ENCODE measurements around the gene DRD2.
"Not testable (repeated sequence)": the region's sequence is repeated elsewhere in the genome, so short reads cannot be mapped to it uniquely, and the experiment has no call there.

Gene DRD2

GRCh38 chr11:113475160-113475761 lies at the start of gene DRD2:
Gene DRD2, minus strand, starts transcription at chr11:113475398. Its CDS starts 50,747 bp downstream, at chr11:113424651.
- DNase-seq, result peak in 3 of 56 donors; percentile 17 to 44 (median 31)

GRCh38 chr11:113523906-113524305 lies 48.7 kb upstream of the DRD2 start:
- not testable (repeated sequence) for DNase-seq

GRCh38 chr11:113521737-113522517 lies 46.7 kb upstream of the DRD2 start:
- no peak for DNase-seq

GRCh38 chr11:113519989-113520613 lies 44.9 kb upstream of the DRD2 start:
- no peak for DNase-seq

GRCh38 chr11:113518716-113519495 lies 43.7 kb upstream of the DRD2 start:
- DNase-seq, result no peak

DNA sequence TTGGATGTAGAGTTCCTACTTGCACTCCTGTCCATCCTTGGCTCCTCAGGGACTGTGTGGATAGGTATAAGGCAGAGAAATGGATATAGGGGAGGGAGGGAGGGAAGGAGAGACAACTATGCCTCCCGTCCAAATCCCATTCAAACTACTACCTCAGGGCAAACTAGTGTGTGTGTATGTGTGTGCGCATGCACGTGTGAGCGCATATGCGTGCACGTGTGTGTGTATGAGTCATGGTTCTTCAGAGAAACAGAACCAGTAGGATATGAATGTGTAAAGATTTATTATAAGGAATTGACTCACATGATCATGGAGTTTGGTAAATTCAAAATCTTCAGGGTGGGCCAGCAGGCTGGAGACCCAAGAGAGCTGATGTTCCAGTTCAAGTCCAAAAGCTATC lies 42.2 kb upstream of the DRD2 start:
- DNase-seq, result no peak

DNA sequence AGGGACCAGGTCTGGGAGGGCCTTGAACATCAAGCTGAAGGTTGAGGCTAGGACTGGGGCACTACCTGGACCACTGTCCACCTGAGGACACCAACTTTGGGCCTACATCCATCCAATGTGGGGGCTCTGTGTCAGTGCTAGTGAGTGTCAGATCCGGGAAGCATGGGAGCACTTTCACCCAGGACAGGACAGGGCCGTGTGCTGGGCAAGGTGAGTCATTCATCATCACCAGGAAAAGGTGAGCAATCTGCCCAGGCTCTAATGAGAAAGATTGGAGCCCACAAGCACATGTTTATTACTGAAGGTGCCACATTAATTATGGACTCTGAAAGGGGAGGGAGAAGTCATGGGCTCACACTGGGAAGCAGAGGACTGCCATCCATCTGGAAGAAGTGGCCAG lies 39.7 kb upstream of the DRD2 start:
- DNase-seq, result no peak

DNA sequence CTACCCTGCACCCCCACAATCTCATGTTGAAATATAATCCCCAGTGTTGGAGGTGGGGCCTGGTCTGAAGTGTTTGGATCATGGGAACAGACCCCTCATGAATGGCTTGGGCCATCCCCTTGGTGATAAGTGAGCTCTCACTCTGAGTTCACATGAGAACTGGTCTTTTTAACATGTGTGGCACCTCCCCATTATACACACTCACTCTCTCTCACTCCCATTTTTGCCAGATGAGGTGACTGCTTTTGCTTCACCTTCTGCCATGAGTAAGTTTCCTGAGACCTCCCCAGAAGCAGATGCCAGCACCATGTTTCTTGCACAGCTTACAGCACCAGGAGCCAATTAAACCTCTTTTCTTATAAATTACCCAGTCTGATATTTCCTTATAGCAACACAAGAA lies 32.1 kb upstream of the DRD2 start:
- DNase-seq, result no peak

- DNase-seq, result peak in 1 of 56 donors; percentile 1
Measured at GRCh38 chr11:113506893-113507292, 31.7 kb upstream of the DRD2 start.

DNA sequence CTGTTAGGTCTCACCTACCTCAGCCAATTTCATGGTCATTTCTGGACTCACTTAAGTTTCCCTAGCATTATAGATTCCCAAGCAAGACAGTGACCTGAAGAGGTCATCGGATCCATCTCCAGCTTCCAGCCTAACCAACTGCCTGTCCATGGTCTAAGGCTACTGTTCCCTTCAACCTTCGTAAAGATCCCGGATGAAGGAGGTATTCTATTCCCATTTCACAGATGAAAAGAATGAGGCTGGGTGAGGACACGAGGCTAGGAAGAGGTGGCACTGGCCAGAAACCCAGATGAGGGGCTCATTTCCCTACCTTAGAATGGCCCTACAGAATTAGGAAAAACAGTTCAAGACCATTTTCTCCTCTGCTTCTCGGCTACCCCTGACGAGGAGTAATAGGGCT lies 31.3 kb upstream of the DRD2 start:
- DNase-seq, result no peak

- DNase-seq, result peak in 47 of 56 donors; percentile 2 to 84 (median 43)
Measured at GRCh38 chr11:113505541-113506375, 30.6 kb upstream of the DRD2 start.

DNA sequence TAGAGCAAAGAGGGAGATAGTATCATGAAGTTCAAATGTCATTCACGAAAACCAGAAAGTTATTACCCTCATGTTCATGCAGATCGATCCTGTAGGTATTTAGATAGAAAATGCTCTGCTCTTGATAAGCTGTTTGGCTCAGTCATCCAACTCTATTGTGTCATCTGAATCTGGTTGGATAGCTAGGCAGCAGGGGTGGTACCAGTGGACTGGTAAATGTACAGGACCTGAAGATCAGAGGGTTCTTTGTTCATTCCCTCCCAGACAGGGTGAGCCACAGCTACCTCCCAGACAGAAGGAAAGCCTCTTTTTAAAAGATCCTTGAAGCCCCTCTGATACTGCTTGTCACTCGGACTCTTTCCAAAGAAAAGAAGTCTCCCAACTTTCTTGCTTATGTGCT lies 29.8 kb upstream of the DRD2 start:
- peak in 9 of 56 donors; percentile 3 to 59 (median 18) for DNase-seq

DNA sequence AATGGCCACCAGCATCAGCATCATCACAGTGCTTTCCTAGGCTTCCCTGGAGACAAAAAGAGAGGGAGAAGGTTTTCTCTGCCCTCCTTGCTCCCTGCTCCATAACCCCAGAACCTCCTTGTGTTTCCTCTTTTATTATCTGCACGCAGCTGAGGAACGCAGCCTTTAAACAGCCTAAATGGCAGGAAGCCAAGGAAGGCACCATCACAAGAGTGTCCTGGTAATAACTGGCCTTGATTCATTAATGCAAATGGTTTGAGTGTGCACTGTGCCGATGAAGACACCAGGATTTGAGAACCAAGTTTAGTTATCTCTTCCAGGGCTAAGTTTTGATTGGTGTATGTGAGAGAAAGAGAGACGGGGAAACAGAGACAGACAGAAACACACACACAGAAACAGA lies 29.4 kb upstream of the DRD2 start:
- peak in 2 of 56 donors; percentile 4 to 8 for DNase-seq

GRCh38 chr11:113504071-113504470 lies 28.9 kb upstream of the DRD2 start:
- no peak for DNase-seq

GRCh38 chr11:113497066-113497910 lies 22.1 kb upstream of the DRD2 start:
- no peak for DNase-seq

- no peak for DNase-seq
Measured at GRCh38 chr11:113496026-113496651, 20.9 kb upstream of the DRD2 start.

- no peak for DNase-seq
Measured at GRCh38 chr11:113494021-113494420, 18.8 kb upstream of the DRD2 start.

- DNase-seq, result no peak
Measured at GRCh38 chr11:113493206-113493605, 18.0 kb upstream of the DRD2 start.

DNA sequence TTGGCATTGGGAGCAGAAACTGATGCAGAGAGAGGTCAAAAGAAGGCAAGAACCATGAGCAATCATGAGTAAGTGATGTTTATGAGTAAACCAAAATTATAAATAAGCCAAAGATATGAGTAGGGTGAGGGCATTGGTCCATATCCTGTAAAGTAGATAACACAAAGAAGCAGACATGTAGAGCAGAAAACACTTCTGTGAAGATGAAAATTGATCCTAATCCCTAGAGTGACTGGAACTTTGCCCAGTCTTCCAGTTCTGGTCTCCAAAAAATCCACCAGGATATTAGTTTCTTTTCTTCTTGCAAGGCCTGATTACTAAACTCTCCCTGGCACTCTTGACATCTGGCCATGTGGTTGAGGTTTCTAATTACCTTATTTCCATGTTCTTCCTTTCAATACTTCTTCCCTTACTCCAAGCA lies 13.7 kb upstream of the DRD2 start:
- no peak for DNase-seq
